ENCODE data around the gene ZNF581.
A peak's percentile ranks its signal among the peaks of the same experiment; 100 is the strongest.

The ZNF581 gene, protein sequence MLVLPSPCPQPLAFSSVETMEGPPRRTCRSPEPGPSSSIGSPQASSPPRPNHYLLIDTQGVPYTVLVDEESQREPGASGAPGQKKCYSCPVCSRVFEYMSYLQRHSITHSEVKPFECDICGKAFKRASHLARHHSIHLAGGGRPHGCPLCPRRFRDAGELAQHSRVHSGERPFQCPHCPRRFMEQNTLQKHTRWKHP

DNA sequence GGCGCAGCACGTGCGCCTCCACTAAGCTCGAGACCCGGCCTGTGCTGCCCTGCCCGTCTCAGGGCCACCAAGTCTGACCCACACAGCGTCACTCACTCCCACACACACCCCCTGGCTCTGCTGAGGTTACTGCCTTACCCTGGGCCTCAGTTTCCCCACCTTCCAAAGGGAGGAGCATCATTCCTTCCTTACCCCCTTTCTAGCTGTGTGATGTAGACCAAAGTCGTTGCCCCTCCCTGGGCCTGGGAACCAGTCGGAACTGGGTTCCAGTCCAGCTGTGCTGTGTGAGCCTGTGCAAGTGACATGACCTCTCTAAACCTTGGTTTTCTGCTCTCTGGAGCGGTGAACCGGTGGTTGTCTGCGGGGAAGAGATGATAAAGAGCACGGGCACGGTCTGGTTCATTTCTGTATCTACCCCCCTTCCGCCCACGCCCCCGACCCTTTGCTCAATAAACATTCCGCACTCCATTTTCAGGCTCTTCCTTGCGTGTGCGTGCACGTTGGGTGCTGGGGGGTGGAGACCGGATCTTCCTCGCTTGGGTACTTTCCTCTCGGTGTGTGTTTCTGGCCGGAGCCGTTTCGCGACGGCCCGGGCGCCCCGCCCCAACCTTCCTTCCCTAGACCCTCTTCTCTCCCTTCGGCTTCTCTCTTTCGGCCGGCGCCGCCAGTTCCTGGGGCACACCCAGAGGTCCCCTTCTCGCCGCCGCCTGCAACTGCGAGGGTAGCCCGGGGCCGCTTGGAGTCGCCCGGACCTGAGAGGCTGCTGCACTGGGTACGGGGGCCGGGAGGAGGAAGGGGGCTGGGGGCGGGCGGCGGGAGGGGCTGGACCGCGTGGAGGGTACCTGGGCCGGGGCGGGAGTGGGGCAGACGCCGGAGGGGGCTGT, at the start of gene ZNF581:
Gene ZNF581 (plus strand): TSS at position 647 of the 884 bp plus-strand sequence. CDS start 923 bp downstream, outside the sequence.
- peak; percentile 49 for DNase-seq

DNA sequence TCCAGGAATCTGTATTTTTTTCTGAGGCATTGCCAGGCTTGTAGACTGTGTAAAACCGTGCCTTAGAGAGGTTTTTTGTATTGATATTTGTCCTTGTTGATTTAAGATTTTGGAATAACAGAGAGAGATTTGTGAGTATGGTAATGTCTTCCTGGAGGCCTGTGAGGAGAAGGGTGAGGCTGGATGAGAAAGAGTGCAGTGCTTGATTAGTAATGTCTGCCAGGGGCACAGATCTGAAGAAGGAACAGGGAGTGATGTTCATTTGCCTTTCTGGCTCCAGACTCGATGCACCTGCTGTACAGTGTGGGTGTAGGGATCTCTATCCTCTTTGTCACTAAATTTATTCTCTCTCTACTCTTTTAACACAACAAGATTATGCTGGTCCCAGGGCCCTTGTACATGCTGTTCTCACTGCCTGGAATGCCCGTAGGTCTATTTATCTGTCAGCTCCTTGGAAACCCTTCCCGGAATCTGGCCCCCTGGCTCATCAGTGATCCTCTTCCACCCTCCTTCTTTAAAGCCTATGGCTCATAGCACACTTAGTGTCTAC, 48.4 kb upstream of the ZNF581 start:
- DNase-seq = no peak

DNA sequence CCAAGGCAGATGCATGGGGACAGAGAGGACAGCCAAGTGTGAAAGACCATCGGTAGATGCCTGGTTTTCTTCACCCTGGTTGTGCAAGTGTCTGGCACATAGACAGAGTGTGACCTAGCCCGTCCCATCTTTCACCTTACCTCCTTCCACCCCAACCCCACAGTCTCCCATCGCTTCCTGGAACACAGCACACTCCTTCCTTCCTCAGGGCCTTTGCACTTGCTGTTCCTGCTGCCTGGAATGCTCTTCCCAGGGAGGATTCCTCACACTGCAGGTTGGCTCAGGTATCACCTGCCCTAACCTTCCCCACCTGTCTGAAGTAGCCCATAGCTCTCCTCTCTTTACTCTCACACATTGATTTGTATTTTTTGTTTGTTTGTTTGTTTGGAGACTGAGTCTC, 47.1 kb upstream of the ZNF581 start:
- no peak for DNase-seq

DNA sequence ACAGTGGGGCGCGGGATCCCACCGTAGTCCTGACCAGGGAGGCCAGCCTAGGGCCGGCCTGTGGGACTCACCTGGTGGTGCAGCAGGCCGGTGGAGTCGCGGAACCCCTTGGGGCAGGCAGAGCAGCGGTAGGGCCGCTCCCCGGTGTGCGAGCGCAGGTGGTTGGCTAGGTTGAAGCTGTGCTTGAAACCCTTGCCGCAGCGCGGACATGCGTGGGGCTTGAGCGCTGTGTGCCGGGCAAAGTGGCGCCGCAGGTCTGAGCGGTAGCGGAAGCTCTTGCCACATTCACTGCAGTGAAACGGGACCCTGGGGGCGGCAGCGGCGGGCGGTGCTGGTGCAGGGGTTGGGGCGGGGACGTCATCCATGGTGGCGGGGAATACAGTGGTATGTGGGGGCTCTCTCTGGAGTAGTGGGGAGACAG, 45.9 kb upstream of the ZNF581 start:
- no peak for DNase-seq

DNA sequence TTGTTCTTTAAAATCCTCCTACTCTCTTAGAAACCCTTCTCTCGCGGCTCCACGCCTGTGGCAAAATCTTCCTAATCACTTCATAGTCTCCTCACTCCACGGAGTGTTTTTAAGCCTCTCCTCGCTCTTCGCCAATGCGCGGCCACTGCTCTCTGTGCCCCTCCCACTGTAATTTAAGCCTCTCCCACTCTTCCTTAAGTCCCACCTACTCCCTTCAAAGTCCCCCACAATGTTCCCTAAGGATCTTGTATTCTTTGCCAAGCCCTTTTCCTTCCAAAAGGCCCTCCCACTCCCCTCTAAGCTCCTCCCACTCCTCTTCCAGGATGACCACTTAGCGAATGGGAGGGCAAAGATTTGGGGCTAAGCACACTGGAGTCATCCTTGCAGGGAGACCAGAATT, 45.4 kb upstream of the ZNF581 start:
- no peak for DNase-seq

DNA sequence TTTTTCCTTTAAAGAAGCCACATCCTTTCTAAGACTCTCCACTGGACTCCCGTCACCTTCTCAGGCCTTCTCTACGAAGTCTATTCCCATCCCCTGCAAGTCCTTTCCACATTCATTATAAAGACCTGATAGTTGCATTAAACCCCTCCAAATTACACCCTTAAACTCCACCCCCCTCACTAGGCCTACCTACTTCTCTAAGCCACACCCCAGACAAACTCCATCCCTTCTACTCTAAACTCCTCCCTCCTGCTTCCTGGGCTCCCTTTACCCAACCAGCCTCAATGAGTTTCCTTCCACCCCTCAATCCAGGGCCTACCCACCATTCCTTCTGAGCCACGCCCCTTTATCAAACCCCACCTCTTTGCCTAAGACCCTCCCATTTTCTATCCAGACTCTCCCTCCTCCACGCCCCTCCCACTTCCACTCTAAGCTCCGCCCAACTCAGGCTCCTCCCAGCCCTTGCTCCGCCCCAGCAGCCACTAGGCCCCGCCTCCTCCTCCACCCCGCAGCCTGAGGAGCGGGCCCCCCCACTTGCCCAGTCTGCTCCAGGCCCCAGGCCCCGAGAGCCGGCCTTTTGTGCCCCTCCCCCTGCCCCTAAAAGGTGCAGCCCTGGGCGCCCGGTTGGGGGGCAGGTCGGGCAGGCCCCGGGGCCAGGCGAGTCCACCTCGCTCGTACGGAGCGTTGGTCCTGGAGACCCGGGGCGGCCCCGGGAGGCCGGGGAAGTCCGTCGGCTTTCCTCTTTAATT, 44.6 kb upstream of the ZNF581 start:
- DNase-seq = peak; percentile 92

DNA sequence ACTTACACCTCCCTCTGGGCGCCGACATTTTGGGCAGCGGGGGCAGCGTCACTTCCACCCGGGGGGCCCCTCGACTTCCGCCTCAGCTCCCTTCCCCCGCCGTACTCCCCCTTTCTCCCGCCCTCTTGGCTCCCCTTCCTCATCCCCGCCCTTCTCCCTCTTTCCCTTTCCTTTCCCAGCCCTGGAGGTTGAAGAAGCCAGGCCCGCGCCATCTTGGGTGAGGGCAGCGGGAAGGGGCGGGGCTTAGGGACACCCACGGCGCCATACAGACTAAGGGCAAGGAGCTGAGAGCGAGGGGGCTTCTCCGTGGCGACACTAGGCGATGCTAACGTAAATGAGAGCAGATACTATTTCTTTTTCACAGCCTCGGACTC, 44.0 kb upstream of the ZNF581 start, which contains the start of gene FIZ1:
Gene FIZ1 (minus strand): TSS at position 50 of the 374 bp plus-strand sequence. CDS start 1,652 bp downstream, outside the sequence.
- peak; percentile 98 for DNase-seq

DNA sequence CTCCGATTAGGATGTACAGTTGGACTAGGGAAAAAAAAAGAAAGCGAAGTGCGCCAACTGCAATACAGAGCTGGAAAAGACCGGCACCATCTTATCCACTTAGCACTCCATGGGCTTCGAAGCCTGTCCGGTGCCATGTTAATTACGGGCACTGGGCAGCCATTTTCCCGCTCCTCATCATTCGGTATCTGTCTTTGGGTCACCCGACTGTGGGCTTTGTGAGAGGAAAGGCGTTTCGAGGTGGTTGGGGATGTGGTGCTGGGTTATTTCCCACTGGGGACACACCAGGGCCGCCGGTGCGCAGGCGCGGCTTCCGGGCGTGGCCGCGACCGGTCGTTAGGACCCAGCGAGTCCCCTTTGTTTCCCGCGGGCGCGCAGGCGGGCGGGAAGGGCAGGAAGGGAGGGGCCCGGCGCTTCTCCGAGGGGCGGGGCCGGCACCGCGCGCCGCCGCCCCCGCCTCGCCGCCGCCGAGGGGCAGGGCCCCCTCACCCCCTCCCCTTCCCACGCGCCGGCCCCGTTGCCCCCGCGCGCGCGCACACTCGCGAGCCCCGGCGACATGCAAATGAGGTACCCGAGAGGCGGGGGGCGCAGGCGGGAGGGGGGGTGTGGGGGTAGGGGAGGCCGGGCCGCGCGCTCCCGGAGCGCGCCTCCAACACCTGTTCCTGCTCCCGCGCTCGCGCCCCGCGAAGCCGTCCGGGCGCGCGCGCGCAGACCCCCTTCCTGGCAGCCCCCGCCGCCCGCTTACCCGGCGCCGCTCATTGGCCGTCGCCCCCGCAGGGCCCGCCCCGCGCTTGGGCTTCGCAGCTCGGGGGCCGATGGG, 43.4 kb upstream of the ZNF581 start, which contains the start of gene ZNF524:
Gene ZNF524 (plus strand): TSS at position 447 of the 820 bp plus-strand sequence. CDS start 1,825 bp downstream, outside the sequence.
- DNase-seq = peak; percentile 89

DNA sequence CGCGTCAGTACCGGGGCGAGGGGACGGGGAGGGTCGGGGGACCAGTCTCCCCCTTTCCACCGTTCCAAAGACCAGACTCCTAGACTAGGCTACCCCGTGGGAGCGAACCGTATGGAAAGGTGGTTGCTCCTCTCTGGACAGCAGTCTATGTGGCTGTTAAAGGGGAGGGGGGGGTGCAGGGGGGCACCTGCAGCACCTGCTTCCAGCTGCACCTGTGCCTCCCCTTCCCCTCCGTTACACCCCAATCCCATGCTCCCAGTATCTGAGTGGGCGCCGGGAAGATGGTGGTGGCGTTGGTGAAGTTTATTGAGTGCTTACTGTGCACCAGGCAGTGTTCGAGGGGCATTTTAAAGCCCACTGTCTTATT, 42.8 kb upstream of the ZNF581 start:
- no peak for DNase-seq

DNA sequence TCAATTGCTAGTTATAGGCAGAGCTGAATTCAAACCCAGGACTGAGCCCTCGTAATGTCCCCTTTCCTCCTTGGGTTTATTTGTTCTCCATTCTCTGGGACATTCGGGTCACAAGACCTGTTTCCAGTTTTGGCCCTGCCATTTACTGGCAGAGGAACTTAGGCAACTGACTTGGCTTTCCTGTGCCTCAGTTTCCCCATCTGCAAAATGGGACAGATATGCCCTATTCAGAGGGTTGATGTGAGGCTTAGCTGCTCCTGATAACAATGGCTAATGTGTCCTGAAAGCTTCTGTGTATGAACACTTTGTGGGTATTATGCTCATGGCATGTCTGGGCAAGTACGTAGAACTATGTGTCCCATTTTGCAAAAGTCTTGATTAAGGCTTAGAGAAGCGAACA, 42.4 kb upstream of the ZNF581 start:
- no peak for DNase-seq

DNA sequence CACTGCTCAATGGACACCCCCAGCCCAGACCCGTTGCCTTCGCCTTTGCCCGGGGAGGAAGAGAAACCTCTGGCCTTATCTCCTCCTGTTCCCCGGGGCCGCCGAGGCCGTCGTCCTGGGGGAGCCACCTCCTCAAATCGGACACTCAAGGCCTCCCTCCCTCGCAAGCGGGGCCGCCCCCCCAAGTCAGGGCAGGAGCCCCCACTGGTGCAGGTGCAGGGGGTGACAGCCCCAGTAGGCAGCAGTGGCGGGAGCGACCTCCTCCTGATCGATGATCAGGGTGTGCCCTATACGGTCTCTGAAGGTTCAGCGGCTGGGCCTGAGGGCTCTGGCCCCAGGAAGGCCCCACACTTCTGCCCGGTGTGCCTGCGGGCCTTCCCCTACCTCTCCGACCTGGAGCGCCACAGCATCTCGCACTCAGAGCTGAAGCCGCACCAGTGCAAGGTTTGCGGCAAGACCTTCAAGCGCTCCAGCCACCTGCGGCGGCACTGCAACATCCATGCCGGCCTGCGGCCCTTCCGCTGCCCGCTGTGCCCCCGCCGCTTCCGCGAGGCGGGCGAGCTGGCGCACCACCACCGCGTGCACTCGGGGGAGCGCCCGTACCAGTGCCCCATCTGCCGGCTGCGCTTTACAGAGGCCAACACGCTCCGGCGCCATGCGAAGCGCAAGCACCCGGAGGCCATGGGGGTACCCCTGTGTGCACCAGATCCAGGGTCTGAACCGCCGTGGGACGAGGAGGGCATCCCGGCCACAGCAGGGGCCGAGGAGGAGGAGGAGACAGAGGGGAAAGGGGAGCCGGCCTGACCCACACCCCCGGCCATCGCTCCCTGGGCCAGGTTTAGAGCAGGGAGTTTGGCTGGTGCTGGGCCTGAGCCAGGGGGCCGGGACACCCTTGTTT, 41.1 kb upstream of the ZNF581 start:
- no peak for DNase-seq

DNA sequence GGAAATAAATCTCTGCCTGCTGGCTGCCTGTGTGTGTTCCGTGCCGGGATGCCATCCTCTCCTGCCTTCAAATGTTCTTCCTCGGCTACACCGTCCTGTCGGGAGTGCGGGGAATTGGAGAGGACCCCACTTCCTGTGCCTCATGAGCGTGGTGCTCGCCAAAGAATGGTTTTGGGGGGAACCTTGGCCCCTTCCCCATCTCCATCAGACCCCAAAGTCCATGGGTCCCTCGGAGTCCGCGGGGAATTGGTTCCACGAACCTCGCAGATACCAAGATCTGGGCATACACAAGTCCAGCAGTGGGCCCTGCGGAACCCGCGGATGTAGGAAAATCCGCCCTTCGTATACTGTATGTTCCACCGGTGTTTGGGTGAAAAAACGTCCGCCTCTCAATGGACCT, 40.3 kb upstream of the ZNF581 start:
- no peak for DNase-seq

DNA sequence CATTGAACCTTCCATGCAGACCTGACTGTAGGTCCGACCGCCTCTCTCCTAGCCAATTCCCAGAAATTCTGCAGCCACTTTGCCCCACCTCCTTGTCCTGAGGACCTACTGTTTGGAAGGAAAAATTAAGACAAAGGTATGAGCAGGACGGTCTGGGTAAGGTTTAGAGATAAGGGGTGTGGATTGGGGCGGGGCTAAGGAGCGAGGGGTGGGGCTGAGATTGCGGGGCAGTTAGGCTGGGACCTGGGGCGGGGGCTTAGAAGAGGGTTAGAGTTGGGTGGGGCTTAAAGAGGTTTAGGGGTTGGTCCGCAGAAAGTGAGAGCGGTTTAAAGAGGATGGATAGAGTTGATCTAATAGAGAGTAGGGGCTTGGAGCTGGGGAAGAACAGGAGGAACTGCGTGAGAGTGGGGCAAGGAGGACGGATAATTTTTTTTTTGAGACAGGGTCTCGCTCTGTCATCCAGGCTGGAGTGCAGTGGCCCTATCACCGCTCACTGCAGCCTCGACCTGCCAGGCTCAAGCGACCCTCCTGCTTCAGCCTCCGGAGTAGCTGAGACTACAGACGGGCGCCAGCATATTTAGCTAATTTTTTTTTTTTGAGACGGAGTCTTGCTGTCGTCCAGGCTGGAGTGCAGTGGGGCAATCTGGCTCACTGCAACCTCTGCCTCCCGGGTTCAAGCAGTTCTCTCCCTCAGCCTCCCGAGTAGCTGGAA, 39.7 kb upstream of the ZNF581 start:
- DNase-seq = no peak

DNA sequence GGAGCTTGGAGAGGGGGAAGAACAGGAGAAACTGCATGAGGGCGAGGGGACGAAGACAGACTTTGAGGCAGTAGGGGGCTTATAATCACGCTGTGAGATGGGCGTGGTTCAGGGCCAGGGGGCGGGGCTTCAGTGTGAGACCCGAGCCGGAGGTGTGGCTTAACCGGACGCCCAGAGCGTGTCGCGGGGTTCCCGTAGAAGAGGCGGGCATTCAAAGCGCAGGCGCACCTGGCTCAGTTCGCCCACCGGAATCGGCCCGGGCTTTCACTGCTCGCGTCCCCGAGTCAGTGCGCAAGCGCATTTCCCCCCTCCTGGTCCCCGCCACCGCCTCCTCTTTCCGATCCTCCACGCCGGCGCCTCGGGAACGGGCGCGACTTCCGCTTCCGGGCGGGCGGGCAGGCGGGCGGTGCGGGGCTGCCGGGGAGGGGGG, 38.2 kb upstream of the ZNF581 start:
- peak; percentile 97 for DNase-seq

DNA sequence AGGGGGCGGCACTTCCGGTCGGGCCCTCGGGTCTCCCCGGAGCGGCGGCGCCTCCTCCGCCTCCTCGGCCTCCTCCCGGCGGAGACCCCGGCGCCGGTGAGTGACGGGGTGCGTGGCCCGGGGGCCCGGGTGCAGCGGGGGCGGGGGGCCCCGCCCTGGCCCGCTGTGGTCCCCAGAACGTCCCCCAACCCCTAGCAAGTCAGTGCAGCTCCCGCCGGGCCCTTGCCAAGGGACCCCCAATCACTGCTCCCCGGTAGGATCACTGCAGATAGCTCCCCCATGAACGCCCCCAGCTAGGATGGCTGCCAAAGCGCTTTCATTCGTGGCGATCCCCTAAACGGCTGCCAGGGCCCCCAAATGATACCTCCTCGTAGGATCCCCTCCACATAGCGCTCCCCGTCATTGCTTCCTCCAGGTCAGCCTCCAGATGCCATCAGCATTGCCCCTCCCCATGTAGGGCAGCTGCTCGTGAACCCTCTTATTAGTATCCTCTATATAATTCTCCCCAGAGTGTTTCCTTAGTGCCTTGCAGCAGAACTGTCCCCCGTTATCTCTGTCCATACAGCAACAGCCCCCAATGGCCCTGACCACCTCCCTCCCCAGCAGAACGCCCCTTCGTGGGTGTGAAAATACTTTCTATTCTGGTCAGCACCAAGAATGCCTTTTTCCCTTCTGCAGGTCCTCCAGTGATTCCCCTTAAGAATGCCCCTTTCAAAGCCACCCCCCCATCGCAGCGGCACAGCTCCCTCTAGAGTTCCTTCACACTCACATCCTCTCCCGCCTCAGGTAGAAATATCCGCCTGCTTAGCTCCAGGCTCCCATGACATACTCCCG, 37.6 kb upstream of the ZNF581 start, which contains the start of gene ZNF865:
Gene ZNF865 (plus strand): TSS at position 11 of the 834 bp plus-strand sequence. CDS start 7,972 bp downstream, outside the sequence.
- peak; percentile 30 for DNase-seq

DNA sequence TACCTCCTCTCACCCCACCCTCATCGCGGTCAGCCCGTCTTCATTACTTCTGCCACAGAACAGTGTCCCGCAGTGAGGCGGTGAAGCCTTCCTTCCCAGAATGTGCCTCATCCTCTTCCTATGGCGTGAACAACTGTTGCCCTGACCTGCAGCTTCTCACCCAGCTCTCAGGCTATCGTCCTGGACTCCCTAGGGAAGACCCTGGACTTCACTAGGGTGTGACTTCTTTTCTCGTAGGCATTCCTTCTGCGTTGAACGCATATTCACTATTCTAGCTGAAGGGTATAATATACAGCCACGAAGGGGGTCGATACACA, 37.0 kb upstream of the ZNF581 start:
- DNase-seq = no peak

DNA sequence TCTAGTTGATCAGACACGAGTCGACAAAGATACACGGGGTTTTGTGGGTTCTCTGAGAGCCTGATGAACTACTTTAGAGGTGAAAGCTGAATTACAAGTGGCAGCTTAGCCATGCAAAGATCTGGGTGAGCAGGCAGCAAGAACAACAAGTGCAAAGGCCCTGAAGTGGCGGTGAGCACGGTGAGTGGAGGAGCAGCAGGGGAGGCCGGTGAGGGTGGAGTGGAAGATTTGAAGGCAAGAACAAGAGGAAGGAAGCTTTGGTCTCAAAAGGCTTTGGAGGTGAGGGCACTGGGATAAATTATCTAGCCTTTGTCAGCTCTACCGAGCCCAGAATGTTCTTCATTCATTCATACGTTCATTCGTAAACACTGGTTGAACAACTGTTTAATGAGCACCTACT, 36.6 kb upstream of the ZNF581 start:
- no peak for DNase-seq

DNA sequence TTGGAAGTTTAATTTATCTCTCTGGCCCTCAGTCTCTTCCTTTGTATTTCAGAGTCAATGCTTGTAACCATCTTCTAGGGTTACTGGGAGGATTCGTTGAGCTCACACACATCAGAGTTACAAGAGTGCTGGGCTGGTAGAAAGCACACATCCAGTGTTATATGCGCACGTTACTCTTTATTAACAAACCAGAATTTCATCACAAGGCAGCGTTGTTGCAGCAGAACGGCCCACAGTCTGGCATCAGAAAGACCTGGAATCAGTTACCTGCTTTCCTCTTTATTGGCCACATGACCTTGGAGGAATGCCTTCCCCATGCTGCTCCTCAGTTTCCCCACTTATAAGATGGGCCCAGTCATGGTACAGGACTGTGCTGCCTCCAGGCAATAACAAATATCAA, 34.1 kb upstream of the ZNF581 start:
- DNase-seq = no peak

DNA sequence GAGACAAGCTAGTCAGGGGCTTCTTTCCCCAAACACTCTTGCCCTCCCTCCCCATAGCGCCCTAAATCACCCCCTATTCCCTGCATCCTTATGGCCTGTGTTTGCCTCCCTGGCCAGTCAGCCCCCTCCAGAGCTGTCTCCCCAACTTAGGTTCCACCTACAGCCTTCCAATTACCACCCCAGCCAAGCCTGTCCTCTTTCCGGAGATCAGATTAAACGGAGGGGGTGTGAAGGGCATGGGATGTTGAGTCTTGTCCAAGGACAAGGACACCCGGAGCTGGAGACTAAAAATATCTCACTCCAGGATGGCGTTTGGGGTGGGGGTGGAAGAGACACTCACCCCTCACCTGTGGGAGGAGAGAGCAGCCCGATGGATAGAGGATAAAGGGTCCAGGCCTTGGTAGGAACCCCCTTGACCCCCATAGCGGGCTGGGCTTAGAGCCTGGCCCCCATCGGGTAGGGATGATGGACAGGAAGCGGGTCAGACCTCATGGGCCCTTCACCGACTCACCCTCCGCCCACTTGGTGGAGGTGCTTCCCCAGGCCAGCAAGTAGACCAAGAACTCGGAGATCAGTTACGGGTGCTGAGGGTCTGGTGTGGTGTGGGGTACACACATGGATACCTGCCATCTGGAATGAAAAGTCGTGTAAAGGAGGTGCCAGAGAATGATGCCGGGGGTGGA, 32.0 kb upstream of the ZNF581 start:
- DNase-seq = no peak

All from NCI-H774 (cell line).